ENCODE results near the gene BIRC2.

- TF ChIP-seq CTCF (IDR thresholded peaks at IDR 0.05) (no peak), ZFX (IDR thresholded peaks at IDR 0.05; ENCODE audit: borderline replicate concordance) (no peak)
Observed at GRCh38 chr11:102426000-102426399, 79.0 kb downstream of the BIRC2 start.
